ENCODE data around the gene ENPP1.

- TF ChIP-seq CTCF (IDR thresholded peaks at IDR 0.05) (no peak), POLR2A (IDR thresholded peaks at IDR 0.05) (no peak)
These were observed 130.1 kb downstream of the ENPP1 start for GRCh38 chr6:131937703-131938631.
